ENCODE results near the gene NOS1.

GRCh38 chr12:117216686-117217085 is 144.7 kb downstream of the NOS1 start:
- TF ChIP-seq CTCF (conservative IDR thresholded peaks at IDR 0.05 in 1 of 2, IDR thresholded peaks at IDR 0.05 in 1 of 2; ENCODE audit: low read depth in 1 of 2, low read length in 2 of 2) (no peak), EZH2 (IDR thresholded peaks at IDR 0.05; ENCODE audit: low read length, missing control alignments) (no peak)

Data from fibroblast of lung (primary cell).